Choroid plexus epithelial cell (primary cell): ENCODE measurements around the gene SLC8B1.

Experiments used
- DNase-seq: peaks from one replicate; pipeline ENCODE4 v3.0.0-alpha.2; 2010; ENCODE audit warnings: low read depth
- H3K4me3 ChIP-seq: 2 replicates; pipeline ENCODE4 v1.5.1; 2011; ENCODE audit warnings: low read depth, mild to moderate bottlenecking, control low read depth, low read length, moderate library complexity
- CTCF ChIP-seq: conservative IDR thresholded peaks from 2 replicates; pipeline ENCODE4 v1.5.1; 2011; ENCODE audit warnings: low read depth, mild to moderate bottlenecking, control low read depth, inconsistent platforms, low read length, moderate library complexity

SLC8B1 gene

GRCh38 chr12:113302466-113302865 lies 32.4 kb downstream of the SLC8B1 start:
- no peak for DNase-seq
- TF ChIP-seq CTCF: no peak
- H3K4me3 ChIP-seq: no peak overlapping the region

GRCh38 chr12:113301811-113302210 lies 33.1 kb downstream of the SLC8B1 start:
- no peak for TF ChIP-seq CTCF
- DNase-seq: no peak
- H3K4me3 ChIP-seq: no peak overlapping the region

GRCh38 chr12:113299619-113300237 lies 35.2 kb downstream of the SLC8B1 start:
- DNase-seq: peak; percentile 83
- TF ChIP-seq CTCF: no peak

GRCh38 chr12:113298861-113299545 lies 35.9 kb downstream of the SLC8B1 start:
- TF ChIP-seq CTCF: no peak
- H3K4me3 ChIP-seq: no peak overlapping the region
- DNase-seq: no peak

More at GRCh38 chr12:113299619-113300237, 35.2 kb downstream of the SLC8B1 start:
- H3K4me3 ChIP-seq: no peak overlapping the region

- no peak overlapping the region for H3K4me3 ChIP-seq
- DNase-seq: no peak
- TF ChIP-seq CTCF: no peak
These were observed 36.5 kb downstream of the SLC8B1 start for GRCh38 chr12:113298472-113298817.

- H3K4me3 ChIP-seq: no peak overlapping the region
- no peak for TF ChIP-seq CTCF
- no peak for DNase-seq
These were observed 37.1 kb downstream of the SLC8B1 start for GRCh38 chr12:113297621-113298471.
